IPS-NIHi7 (cell line): ENCODE measurements around the gene MBNL1.
"Not testable (repeated sequence)": the region's sequence is repeated elsewhere in the genome, so short reads cannot be mapped to it uniquely, and the experiment has no call there.

Experiments
- DNase-seq: peaks from one replicate; pipeline ENCODE4 v3.0.0; 2012; ENCODE audit warnings: mixed read lengths; ENCODE audit errors: extremely low spot score

MBNL1 gene

DNA sequence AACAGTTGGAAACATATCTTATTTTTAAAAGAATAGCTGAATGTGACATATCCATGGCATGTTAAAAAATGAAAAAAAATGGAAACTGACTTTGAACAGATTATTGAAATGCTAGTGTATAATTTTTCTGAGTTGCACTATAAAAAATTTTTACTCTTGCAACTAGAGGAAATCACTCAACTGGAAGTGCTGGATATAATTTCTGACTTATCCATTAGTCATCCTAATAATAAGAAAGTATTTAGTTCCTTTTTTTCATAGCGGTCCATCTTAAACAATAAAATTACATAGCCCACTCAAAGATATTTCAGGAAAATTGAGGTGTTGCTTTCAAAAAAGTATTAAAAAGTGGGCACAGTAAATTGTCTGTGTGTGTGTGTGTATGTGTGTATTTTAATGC is 80.7 kb downstream of the MBNL1 start:
- DNase-seq = no peak

DNA sequence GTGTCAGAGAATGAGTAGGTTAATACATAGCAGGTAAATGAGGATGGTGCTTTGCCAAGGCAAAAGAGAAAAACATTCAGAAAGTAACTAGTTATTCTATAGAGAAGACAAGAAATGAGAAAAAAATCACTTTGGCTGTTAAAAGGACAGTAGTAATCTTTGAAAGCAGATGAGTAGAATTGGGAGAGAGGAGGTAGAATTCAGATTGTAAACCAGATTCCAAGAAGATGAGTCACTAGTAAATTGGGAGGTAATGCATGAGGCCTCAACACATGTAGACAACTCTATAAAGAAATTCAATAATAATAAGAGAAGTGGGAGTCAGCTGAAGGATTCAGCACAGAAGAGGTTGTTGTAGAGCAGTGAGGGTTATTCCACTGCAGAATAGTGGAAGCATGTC is 81.4 kb downstream of the MBNL1 start:
- no peak for DNase-seq

GRCh38 chr3:152350776-152351175 is 82.0 kb downstream of the MBNL1 start:
- no peak for DNase-seq

GRCh38 chr3:152352554-152352953 is 83.8 kb downstream of the MBNL1 start:
- DNase-seq = peak; percentile 18

GRCh38 chr3:152353578-152353977 is 84.8 kb downstream of the MBNL1 start:
- DNase-seq = no peak

- no peak for DNase-seq
Observed at GRCh38 chr3:152355744-152356665, 87.3 kb downstream of the MBNL1 start.

- DNase-seq = no peak
Observed at GRCh38 chr3:152356870-152357276, 88.1 kb downstream of the MBNL1 start.

DNA sequence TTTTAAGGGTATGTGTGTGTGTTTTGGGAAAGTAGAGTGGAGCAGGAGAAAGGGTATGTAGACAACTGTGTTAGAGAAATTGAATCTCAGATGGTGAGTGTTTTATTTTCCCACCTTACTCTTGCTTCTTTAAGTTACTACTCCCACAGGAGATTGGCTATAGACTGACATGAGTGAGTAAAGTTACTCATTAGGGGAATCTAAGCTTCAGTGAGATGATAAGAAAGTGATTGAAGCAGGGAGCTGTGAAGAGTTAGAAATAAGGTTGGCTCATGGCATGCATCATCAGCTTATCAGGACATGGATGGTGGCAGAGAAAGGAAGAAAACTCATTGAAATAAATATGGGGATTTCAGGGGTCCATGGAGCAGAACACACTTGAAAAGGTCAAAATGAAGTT is 88.9 kb downstream of the MBNL1 start:
- no peak for DNase-seq

DNA sequence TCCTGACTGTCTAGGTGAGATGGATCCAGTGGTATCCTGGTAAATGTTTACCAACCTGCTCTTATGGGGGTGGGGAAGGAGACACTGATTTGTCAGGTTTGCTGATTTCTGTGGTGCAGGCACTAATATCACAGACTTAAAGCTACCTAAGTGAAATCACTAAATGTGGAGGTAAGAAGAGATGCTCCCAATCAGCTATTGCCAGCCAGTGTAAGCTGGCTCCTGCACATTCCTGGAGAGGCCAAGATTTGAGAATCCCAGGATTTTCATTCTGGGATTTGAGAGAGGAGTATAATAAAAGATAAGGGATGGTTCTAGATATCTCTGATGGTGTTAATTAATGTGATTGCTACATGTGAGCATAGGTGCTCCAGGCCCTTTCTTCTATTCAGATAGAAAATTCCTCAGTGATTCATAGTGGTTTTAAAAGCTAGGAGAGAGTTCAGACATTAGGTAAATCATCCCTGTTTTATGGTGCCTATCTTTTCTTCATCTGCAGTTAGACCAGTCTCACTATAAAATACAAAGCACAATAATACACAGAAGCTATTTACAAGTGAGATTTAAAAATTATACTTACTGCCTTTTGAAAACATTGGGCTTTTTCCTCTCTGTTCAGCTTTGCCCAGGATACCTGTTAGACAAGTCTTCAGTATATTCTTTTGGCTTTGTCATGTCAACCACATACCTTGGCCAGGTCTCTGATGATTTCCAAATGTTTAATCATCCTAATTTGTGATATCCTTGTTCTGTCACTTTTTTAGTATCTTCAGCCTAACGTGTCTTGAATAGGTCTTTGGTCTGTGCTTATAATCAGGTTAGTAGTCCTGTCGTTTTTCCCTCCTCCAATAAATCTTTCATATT is 90.9 kb downstream of the MBNL1 start:
- DNase-seq = no peak

DNA sequence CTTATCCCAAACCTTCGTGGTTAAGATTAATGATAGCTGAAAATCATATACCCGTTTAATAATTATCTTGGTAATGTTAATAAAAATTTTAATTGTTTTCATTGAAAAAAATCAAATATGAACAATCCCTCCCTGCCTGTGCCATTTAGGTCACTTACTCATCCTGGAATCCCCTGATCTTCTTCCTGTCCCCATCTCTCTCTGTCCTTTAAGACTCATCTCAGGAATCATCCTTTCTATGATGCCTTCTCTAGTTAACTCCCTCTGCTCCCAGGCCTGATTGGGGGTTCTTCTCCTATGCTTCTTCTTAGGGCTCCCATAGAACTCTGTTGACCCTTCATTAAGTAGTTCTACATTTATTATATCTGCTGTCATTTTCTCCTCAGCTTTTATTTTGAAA is 91.6 kb downstream of the MBNL1 start:
- no peak for DNase-seq

DNA sequence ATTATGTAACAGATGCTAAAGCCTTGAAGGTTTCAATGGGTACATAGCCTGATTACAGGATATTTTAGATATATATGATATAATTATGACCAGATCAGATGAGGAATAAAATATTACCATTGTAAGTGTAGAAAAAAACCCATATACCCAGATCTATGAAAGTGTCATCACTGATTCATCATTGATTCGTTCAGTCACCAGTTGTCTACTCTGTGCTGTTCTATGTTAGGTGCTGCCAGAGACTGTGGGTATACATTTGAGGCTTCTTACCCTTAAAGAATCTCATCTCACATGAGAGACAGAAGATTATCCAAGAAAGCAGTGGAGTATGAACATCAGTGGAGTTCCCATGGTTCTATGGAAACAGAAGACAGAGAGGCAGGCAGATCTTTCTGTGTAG is 92.2 kb downstream of the MBNL1 start:
- no peak for DNase-seq

DNA sequence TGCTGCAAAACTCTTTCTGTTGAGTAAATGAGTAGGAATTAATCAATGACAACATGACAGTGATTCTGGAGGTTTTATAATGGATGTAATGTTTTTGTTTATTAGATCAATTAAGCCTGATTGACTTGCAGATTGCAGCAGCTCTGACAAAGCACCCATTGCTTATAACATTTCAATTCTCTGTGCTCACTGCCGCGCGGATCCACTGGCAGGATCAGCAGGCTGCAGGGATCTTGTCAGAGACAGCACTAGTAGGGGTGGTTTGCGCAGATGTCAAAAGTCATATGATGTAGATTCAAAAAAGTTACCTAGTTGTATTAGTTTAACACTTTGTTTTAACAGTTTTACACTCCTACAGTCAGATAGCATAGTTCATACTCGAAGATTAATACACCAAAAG is 93.4 kb downstream of the MBNL1 start:
- no peak for DNase-seq

GRCh38 chr3:152364237-152364636 is 95.5 kb downstream of the MBNL1 start:
- no peak for DNase-seq

DNA sequence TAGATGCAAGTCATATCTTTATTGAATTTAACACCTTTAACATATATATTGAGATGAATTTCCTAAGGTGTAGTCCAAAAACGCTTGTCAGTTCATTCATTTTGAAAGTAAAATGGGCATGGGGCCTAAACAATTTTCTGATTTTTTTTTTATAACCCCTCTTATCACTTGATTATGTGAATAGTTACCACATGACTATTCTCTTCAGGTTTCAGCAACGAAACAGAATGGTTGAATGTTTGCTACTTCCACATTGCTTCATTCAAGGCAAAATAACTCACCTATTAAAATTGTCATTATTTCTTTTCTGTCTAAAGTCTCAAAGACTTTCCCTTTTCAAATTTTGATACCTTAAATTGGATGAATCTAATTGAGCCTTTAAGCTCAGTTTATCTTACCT is 96.4 kb downstream of the MBNL1 start:
- DNase-seq = no peak

- DNase-seq = no peak
Observed at GRCh38 chr3:152365766-152366593, 97.3 kb downstream of the MBNL1 start.

- not testable (repeated sequence) for DNase-seq
Observed at GRCh38 chr3:152367192-152367591, 98.5 kb downstream of the MBNL1 start.

DNA sequence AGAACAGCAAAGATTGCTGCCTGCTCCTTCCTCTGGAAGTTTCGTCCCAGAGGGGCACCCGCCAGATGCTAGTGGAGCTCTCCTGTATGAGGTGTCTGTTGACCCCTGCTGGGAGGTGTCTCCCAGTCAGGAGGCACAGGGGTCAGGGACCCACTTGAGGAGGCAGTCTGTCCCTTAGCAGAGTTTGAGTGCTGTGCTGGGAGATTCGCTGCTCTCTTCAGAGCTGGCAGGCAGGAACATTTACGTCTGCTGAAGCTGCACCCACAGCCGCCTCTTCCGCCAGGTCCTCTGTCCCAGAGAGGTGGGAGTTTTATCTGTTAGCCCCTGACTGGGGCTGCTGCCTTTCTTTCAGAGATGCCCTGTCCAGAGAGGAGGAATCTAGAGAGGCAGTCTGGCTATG is 103.9 kb downstream of the MBNL1 start:
- DNase-seq = not testable (repeated sequence)

DNA sequence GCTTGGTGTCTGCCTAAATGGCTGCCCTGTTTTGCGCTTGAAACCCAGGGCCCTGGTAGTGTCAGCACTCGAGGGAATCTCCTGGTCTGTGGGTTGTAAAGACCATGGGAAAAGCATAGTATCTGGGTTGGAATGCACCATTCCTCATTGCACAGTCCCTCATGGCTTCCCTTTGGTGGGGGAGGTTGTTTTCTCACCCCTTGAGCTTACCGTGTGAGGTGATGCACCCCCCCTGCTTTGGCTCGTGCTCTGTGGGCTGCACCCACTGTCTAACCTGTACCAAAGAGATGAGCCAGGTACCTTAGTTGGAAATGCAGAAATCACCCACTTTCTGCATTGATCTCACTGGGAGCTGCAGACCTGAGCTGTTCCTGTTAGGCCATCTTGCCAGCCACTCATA is 104.7 kb downstream of the MBNL1 start:
- DNase-seq = no peak

GRCh38 chr3:152374262-152374990 is 105.7 kb downstream of the MBNL1 start:
- no peak for DNase-seq

DNA sequence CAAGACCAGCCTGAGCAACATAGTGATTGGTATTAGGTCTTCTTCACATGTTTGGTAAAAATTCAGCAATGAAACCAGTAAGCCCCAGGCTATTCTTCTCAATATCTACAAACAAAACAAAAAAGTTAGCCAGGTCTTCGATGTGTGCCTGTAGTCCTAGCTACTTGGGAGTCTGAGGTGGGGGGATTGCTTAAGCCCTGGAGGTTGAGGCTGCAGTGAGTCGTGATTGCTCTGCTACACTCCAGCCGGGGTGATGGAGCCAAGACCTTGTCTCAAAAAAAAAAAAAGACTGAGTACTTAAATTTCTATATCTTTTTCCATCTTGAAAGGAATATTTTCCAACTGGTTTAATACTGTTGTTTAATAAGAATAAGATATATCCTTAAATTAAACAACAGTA is 106.8 kb downstream of the MBNL1 start:
- no peak for DNase-seq
